ENCODE data around the gene ANKS1B.
"Not testable (repeated sequence)": the region's sequence is repeated elsewhere in the genome, so short reads cannot be mapped to it uniquely, and the experiment has no call there.

Gene ANKS1B

DNA sequence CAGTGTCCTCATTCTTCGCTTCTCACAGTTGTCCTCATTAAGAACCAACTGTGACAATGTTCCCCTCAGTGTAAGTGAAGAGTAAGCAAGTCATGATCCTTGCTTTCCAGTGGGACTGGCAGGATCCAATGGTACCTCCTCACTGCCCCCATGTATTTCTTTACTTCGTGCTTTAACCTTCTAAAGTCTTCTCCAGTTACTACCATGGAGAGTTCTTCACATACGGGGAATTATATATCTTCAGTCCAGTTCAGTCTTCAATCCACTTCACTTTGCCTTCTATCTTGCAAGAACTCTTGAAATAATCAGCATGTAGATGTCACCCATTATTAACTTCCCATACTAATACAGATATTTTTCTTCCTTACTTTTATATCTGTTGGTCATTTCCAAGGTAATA, 719.1 kb downstream of the ANKS1B start:
- no peak for DNase-seq (ENCODE audit: low spot score)

DNA sequence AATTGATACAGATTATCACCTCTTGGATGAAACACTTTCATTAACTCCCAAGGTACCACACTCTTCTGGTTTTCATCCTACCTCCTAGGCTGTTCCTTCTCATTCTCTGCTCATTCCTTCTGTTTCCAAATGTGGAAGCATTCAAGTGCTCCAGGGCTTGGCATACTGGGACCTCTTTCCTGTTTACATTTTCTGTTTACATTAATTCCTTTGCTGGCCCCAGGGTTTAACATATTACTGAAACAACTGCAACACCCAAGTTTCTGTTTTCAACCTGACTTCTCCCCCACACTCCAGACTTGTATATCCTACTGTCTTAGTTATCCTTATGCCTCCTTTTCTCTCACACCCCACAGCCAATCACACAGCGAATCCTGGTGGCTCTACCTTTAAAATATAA, 723.5 kb downstream of the ANKS1B start:
- DNase-seq (ENCODE audit: low spot score) = no peak

DNA sequence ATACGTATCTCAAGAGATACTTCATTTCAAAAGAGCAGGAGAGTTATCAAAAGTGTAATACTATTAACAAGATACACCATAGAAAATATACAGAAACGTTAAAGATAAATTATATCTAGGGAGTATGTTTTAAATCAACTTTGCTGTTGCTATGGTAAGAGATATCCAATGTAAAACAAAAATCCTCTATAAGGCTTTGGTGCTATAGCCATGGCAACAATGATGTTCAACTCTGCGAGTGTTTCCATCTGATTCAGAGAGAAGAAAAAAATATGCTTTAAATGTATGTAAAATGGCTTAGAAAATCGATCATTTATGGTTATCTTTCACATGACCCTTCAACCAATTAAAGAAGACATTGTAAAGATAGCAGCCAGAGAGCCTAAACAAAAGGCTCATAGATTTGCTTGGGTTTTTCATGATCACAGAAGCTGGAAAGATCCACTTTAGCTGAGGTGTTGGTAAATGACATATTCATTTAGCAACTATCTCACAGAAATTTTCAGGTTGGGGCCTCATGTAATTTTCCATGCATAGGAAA, 724.2 kb downstream of the ANKS1B start:
- DNase-seq (ENCODE audit: low spot score) = no peak

- no peak for DNase-seq (ENCODE audit: low spot score)
Observed at GRCh38 chr12:99259040-99259934, 725.4 kb downstream of the ANKS1B start.

- no peak for DNase-seq (ENCODE audit: low spot score)
Observed at GRCh38 chr12:99257672-99258071, 727.1 kb downstream of the ANKS1B start.

DNA sequence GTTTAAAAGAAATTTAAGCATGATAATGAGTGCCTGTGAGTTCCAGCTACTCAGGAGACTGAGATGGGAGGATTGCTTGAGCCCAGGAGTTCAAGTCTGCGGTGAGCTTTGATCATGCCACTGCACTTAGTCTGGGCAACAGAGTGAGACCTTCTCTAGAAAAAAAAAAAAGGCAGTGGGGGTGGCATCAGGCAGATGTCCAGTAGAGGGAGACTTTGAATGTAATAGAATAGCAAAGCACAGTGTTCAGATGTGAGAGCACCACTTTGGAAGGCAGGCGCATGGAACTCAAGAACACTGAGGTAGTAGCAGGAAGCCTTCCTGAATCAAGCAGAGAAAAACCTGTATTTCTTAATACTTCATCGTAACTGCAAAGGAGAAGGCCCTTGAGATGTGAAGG, 731.7 kb downstream of the ANKS1B start:
- no peak for DNase-seq (ENCODE audit: low spot score)

- DNase-seq (ENCODE audit: low spot score) = no peak
Observed at GRCh38 chr12:99250091-99250490, 734.6 kb downstream of the ANKS1B start.

GRCh38 chr12:99249543-99249942, 735.2 kb downstream of the ANKS1B start:
- no peak for DNase-seq (ENCODE audit: low spot score)

DNA sequence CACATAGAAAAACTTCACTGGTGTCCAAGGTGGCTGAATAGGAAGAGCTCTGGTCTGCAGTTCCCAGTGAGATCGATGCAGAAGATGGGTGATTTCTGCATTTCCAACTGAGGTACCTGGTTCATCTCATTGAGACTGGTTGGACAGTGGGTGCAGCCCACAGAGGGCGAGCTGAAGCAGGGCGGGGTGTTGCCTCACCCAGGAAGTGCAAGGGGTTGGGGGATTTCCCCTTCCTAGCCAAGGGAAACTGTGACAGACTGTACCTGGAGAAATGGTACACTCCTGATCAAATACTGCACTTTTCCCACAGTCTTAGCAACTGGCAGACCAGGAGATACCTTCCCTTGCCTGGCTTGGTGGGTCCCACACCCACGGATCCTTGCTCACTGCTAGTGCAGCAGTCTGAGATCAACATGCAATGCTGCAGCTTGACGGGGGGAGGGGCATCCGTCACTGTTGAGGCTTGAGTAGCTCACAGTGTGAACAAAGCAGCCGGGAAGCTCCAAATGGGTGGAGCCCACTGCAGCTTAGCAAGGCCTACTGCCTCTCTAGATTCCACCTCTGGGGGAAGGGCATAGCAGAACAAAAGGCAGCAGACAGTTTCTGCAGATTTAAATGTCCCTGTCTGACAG, 746.7 kb downstream of the ANKS1B start:
- DNase-seq (ENCODE audit: low spot score) = not testable (repeated sequence)

GRCh38 chr12:99235381-99235780, 749.4 kb downstream of the ANKS1B start:
- no peak for DNase-seq (ENCODE audit: low spot score)

DNA sequence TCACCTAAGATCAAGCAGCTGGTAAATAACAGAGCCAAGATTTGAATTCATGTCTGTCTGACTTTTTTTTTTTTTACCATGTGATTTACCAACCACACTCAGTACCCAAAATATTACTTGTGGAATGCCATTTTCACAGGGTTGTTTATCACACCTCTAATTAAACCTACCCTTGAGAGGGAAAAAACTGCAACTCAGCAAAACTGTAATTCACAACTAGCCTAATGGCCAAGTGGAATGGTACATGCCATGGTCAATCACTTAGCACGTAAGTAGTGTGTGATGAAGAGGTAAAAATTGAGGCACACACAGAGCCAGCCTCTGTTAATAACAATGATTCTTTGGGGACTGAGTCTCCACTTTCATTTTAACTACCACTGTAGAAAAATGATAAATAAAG, 750.0 kb downstream of the ANKS1B start:
- no peak for DNase-seq (ENCODE audit: low spot score)

DNA sequence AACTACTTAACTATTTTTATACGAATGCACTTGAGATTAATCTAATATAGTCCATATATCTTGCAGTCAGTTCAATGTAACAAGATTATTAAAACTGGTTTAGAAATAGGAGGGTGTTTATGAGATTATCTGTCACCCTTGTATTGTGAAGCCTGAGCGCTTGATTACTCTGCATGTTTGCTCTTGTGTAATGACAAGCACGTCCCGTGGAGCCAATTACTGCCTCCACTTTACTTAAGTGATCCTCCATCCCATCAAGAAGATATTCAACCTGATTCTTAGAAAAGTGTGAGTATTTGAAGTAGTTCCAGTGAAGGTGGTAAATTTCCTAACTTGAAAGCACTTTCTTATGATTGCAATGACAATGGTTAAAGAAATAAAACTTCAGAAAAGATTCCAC, 752.4 kb downstream of the ANKS1B start:
- DNase-seq (ENCODE audit: low spot score) = no peak

DNA sequence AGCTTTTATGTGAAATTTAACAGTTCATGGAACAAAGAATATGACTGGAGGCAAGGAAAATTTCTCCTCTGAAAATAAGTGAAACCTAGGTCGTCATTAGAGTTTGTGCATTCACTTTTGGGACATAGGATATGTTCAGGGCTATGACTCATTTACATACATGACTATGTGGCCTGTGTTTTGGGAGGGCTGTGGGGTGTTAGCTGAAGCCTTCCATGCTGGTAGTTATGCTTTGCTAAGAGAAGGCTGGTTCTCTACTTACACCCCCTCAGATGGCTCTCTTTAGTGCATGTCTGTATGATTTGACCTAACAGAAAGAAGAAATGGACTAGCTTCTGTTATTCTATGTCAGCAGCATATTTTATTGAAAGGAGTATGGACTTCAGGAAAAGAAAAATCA, 753.7 kb downstream of the ANKS1B start:
- DNase-seq (ENCODE audit: low spot score) = no peak

- DNase-seq (ENCODE audit: low spot score) = no peak
Observed at GRCh38 chr12:99224237-99224636, 760.5 kb downstream of the ANKS1B start.

DNA sequence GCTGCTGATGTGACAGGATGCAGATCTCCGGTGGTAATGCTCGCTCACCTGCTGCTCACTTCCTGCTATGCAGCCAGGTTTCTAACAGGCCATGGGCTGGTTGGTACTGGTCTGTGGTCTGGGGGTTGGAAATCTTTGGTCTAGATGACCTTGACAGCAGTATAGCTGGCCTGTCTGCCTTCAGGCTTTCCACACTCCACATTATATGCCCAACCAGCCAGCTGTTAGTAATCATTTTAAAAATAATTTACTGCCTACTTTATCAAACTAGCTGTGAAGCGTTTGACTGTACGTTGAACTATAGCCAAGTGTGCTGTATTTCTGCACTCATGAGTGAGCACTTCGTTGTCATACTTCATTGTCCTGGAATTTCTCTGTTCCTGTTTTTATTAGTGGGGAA, 761.2 kb downstream of the ANKS1B start:
- DNase-seq (ENCODE audit: low spot score) = no peak

GRCh38 chr12:99213047-99213446, 771.7 kb downstream of the ANKS1B start:
- DNase-seq (ENCODE audit: low spot score) = no peak

GRCh38 chr12:99212275-99212674, 772.5 kb downstream of the ANKS1B start:
- no peak for DNase-seq (ENCODE audit: low spot score)

GRCh38 chr12:99205111-99205510, 779.6 kb downstream of the ANKS1B start:
- no peak for DNase-seq (ENCODE audit: low spot score)

DNA sequence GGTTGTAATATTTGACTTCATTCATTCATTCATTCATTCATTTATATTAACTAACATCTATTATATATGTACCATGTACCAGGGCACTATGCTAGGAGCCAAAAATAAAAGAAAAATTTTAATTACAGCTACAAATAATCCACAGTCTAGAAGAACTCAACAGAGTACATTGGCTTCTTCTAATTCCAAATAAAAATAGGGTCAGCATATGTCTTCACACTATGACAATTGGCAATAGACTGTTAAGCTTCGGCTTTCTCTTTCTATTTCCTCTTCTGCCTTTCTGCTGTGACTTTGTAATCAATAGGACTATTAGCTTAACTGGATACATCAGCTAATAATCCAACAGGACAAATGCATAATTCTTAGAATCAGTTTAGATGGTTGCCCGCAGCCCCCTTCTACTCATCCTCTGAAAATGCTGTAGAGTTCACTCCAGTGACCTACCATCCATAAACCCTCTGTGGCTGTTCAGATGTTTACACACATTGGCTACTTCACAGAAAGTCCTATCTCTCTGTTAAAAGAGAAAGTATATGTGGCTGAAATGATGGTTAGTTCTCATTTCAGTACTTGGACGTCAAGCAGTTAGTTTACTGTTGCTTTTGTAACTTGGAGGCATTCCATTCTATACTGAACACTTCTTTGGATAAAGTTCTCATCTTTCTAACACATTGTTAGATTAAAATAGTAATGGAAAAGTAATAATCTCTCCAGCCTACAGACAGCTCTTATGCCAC, 782.7 kb downstream of the ANKS1B start:
- DNase-seq (ENCODE audit: low spot score) = no peak

DNA sequence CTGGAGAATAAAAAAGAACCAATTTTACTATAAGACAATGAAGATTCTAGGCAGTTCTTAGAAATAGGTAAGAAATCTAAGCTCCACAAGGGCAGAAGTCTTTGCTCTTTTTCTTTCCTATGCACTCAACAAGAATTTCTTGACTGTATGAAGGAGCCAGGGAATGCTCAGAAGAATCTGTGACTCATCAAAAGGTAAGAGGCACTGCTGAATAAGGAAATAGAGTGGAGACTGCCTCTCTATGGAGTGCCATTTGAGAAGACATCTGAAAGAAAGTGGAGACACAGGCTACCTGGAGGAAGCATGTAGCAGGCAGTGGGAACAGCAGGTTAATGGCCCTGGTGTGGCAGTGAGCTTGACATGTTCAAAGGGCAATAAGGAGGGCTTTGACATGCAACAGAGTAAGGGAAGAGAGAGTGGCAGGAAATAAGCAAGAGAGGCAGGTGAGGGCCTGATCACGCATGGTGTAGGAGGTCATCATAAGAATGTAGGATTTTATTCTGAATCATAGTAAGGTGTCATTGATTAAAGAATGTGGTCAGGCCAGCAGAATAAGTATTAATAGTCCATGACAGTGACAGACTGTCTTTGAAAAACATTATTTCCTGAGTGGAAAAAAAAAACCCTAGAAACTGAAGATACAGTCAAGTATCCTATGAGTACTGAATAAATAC, 783.9 kb downstream of the ANKS1B start:
- DNase-seq (ENCODE audit: low spot score) = no peak

DNA sequence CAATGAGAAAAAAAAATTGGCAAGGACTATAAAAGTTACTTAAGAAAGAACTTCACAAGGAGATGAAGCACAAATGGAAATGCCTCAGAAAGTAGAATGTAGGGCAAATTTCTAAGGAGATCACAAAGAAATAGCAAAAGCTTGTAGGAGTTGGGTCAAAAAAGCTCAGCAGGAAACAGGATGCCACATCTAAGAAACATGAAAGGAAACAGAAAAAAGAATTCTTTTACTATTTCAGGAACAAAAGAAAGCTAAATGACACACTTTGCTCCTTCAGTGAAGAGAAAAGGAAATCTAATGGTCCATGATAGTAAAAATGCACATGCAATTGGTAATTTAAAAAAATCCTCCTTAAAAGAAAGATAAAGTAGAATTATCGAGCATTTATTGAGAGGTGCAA, 789.3 kb downstream of the ANKS1B start:
- DNase-seq (ENCODE audit: low spot score) = no peak

- no peak for DNase-seq (ENCODE audit: low spot score)
Observed at GRCh38 chr12:99192489-99192888, 792.2 kb downstream of the ANKS1B start.

All from hepatic stellate cell (primary cell).